HFFc6 (cell line): ENCODE measurements around the gene PHYHD1. TPM values are rescaled to one million over a fixed set of nuclear protein-coding genes. Genes with fewer than 3 reads are reported as not detected.

Source experiments
- DNase-seq: peaks from one replicate; pipeline ENCODE4 v3.0.0-alpha.2; 2018
- H3K27ac Mint-ChIP-seq: 2 replicates; pipeline ENCODE4 v1.8.0; 2020; ENCODE audit warnings: mild to moderate bottlenecking, mixed read lengths
- H3K27me3 Mint-ChIP-seq: 2 replicates; pipeline ENCODE4 v1.8.0; 2021; ENCODE audit warnings: mild to moderate bottlenecking, moderate library complexity, mixed read lengths; ENCODE audit not compliant: insufficient read depth
- H3K36me3 Mint-ChIP-seq: 2 replicates; pipeline ENCODE4 v1.8.0; 2021; ENCODE audit warnings: low read depth, mixed read lengths
- H3K4me1 Mint-ChIP-seq: 2 replicates; pipeline ENCODE4 v1.8.0; 2020; ENCODE audit warnings: low read depth, mixed read lengths
- H3K4me3 Mint-ChIP-seq: 2 replicates; pipeline ENCODE4 v1.8.0; 2020; ENCODE audit warnings: mild to moderate bottlenecking, moderate library complexity, mixed read lengths
- H3K9me3 Mint-ChIP-seq: 2 replicates; pipeline ENCODE4 v1.8.0; 2020; ENCODE audit warnings: mild to moderate bottlenecking, mixed read lengths
- total RNA-seq, 6 experiments: library from RNA; stranded (reverse); fragmentation: NEBNext Ultra II Directional; extraction: Animal tissue kit (Norgen Biotek cat#: 25700); gene quantifications; 2 replicates in 1 of 6; 3 replicates in 5 of 6; pipeline ENCODE4 v1.2.3, GENCODE V29; 2021
- TF ChIP-seq, protein P1 (sequence below): fragments of 200-600 bp; sonication (generic); IDR thresholded peaks from 2 replicates; pipeline ENCODE4 v1.5.0; 2021; ENCODE audit warnings: antibody characterized with exemption, mild to moderate bottlenecking

Gene PHYHD1
- total RNA-seq, 6 experiments from 2014 or later: 6.8 to 13.9 (median 10.0) TPM

DNA sequence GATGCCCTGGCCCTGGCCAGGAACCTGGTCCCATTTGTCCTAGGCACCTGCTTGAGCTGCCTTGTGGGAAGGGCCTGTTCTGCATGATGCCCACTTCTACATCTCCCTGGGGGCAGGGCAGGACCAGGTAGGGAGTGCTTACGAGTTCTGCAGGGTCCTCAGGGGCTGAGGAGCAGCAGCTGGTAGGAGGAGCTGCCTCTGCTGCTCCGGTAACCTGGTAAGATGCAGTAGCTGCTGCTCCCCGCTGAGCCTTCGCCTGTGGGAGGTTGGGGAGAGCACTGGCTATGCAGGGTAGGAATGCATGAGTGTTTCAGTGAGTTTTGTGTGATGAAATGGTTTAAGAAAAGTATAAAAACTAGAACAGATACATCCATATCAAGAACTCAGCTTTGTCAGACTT is 25.2 kb upstream of the PHYHD1 start:
- Mint-ChIP-seq H3K27me3 (no peaks in the 10 kb centered on the region; the same call in 1 of the 2 replicates), H3K36me3 (peaks cover 14% of the 10 kb centered on the region; the same call in 1 of the 2 replicates), H3K27ac (0 out of 2 replicates have a peak overlapping the region, but pooled peaks have one; percentile 7), H3K4me1 (peaks cover 35% of the 10 kb centered on the region), H3K9me3 (no peaks in the 10 kb centered on the region), H3K4me3 (no peak overlapping the region)
- TF ChIP-seq, protein P1, sequence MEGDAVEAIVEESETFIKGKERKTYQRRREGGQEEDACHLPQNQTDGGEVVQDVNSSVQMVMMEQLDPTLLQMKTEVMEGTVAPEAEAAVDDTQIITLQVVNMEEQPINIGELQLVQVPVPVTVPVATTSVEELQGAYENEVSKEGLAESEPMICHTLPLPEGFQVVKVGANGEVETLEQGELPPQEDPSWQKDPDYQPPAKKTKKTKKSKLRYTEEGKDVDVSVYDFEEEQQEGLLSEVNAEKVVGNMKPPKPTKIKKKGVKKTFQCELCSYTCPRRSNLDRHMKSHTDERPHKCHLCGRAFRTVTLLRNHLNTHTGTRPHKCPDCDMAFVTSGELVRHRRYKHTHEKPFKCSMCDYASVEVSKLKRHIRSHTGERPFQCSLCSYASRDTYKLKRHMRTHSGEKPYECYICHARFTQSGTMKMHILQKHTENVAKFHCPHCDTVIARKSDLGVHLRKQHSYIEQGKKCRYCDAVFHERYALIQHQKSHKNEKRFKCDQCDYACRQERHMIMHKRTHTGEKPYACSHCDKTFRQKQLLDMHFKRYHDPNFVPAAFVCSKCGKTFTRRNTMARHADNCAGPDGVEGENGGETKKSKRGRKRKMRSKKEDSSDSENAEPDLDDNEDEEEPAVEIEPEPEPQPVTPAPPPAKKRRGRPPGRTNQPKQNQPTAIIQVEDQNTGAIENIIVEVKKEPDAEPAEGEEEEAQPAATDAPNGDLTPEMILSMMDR: no peak
- no peak for DNase-seq

DNA sequence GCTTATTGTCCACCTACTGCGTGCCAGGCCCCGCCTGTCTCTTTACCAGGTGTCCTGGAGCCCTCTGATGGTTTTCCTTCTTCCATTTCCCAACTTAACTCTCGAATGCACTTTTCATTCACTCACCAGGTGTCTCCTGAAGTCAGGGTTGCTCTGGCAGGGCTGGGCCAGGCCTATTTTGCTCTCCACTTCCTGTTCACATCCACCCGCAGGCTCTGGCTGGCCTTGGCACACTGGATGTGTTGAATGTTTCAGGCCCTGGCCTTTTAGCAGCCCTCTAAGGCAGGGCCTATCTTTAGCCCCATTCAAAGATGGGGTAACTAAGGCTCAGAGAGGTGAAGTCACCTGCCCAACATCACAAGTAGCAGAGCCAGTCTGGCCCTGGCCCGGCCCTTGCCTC is 22.4 kb upstream of the PHYHD1 start:
- H3K36me3 Mint-ChIP-seq: peaks cover 14% of the 10 kb centered on the region; the same call in 1 of the 2 replicates
- peaks cover under 1% of the 10 kb centered on the region; the same call in 1 of the 2 replicates for H3K27me3 Mint-ChIP-seq
- no peak overlapping the region for H3K4me3 Mint-ChIP-seq
- DNase-seq: no peak
- H3K27ac Mint-ChIP-seq: no peak overlapping the region; the same call in 1 of the 2 replicates
- TF ChIP-seq, protein P1: no peak
- H3K4me1 Mint-ChIP-seq: peaks cover 23% of the 10 kb centered on the region
- H3K9me3 Mint-ChIP-seq: no peaks in the 10 kb centered on the region

DNA sequence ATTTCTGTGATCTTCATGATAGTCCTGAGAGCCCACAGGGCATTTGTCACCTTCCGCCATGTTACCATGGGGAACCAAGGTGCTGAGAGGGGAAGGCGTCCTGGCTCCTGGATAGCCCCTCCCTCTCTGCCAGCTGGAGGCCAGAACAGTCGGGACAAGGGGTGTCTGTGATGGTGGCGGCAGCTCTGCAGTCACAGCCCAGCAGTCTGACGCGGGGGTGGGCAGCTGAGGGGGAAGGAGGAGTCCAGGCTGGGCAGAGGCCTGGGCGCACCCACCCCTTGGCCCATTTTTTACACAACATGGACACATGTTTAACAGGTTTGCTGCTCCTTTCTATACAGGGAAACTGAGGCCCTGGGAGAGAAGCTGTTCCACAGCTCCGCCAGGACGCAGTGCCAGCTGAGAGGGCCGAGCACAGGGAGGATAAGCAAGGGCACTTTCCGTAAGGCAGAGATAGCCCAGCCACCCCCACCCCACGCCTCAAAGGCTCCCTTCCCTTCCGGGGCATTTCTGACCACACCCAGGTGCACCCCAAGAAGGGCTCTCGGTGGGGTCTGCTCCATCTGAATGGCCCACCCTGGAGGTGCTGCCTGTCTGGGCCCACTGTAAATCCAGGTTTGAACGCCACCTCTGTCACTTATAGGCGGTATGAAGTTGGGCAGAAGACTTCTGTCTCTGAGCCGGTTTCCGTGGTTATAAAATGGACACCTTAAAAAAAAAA is 21.8 kb upstream of the PHYHD1 start:
- Mint-ChIP-seq H3K27me3 (peaks cover 3% of the 10 kb centered on the region; the same call in 1 of the 2 replicates), H3K4me1 (peaks cover 27% of the 10 kb centered on the region), H3K4me3 (no peak overlapping the region), H3K36me3 (peaks cover 14% of the 10 kb centered on the region; the same call in 1 of the 2 replicates), H3K27ac (peak overlapping the region; percentile 23; the same call in 1 of the 2 replicates), H3K9me3 (no peaks in the 10 kb centered on the region)
- TF ChIP-seq, protein P1: no peak
- DNase-seq: no peak

DNA sequence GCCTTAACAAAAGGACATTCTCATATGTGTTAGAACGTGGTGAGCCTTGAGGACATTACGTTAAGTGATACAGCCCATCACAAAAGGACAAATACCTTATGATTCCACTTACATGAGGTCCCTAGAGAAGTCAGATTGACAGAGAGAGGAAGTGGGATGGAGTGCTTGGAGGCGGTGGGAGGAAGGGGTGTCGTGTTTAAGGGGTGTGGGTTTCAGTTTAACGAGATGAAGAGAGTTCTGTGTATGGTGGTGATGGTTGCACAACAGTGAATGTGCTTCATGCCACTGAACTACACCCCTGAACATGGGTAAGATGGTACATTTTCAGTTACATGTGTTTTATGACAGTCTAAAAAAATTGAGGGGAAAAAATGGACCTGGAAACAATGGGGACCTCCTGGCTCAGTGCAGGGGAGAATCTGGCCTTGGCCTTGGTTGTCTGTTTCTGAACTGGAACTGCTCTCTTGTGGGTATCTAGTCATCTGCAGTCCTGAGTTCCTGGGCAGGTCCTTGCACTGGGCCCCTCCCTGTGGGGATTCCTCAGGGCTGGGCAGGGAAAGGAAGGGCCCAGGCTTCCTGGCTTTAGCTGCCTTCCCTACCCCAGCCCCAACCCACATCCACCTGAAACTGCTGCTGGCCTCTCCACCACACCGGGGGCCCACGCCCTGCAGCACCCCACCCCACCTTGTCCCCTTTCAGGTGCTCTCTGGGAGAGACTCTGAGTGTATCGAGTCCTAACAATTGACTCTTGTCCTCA is 21.0 kb upstream of the PHYHD1 start:
- H3K27ac Mint-ChIP-seq: peak overlapping the region; percentile 23
- H3K4me3 Mint-ChIP-seq: no peak overlapping the region
- DNase-seq: no peak
- H3K9me3 Mint-ChIP-seq: no peaks in the 10 kb centered on the region
- TF ChIP-seq, protein P1: no peak
- peaks cover 3% of the 10 kb centered on the region; the same call in 1 of the 2 replicates for H3K27me3 Mint-ChIP-seq
- H3K36me3 Mint-ChIP-seq: peaks cover 14% of the 10 kb centered on the region; the same call in 1 of the 2 replicates
- peaks cover 30% of the 10 kb centered on the region for H3K4me1 Mint-ChIP-seq

DNA sequence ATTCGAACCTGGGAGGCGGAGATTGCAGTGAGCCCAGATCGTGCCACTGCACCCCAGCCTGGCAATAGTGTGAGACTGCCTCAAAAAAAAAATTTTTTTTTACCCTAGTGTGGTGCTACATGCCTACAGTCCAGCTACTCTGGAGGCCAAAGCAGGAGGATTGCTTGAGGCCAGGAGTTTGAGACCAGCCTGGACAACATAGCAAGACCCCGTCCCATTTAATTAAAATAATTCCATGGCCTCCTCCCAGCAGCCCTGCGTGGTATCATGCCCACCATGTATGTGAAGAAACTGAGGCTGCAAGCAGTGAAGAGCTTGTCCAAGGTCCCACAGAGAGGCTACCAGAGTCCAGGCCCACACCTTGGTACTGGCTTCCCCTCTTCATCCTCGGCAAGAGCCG is 19.4 kb upstream of the PHYHD1 start:
- Mint-ChIP-seq H3K4me1 (peaks cover 30% of the 10 kb centered on the region), H3K27me3 (peaks cover 3% of the 10 kb centered on the region; the same call in 1 of the 2 replicates), H3K36me3 (peaks cover 14% of the 10 kb centered on the region; the same call in 1 of the 2 replicates), H3K9me3 (no peaks in the 10 kb centered on the region), H3K4me3 (no peak overlapping the region), H3K27ac (no peak overlapping the region)
- TF ChIP-seq, protein P1: no peak
- no peak for DNase-seq
